ENCODE measurements around the gene NXT1. TPM values are rescaled to one million over a fixed set of nuclear protein-coding genes. Genes with fewer than 3 reads are reported as not detected.

NXT1 gene
- total and polyA plus RNA-seq, 2 donors (not counting 1 experiment from before 2014, with no cell fraction given) = 21.4 to 147 TPM

DNA sequence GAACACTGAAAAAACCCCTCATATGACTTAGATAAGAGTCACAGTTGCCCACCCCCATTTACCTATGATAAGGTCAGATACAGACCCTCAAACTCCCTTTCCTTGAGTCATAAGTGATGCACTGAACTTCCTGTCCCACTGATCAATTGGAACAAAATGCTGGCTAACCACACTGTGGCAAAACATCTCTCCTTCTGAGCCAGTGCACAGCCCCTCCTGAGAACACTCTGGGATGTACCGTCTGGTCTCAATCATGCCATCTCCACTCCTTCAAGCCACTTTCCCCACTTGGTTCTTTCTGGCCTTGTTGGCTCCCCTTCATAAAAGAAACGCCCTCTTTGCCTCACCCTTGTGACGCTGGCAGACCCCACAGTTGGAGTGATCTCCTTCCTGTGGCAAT, 42.6 kb upstream of the NXT1 start:
- H3K79me2 ChIP-seq (ENCODE audit: control insufficient read depth, insufficient read depth, low read length) = no peaks in the 10 kb centered on the region
- no peaks in the 10 kb centered on the region for H3K4me1 ChIP-seq (ENCODE audit: control insufficient read depth in 2 of 2, insufficient read depth in 2 of 2, low read length in 2 of 2)
- ChIA-PET CTCF (no interaction called here), POLR2A (no interaction called here)
- no peak overlapping the region for H3K4me2 ChIP-seq (replicated peaks; ENCODE audit: low read depth, low read length, poor library complexity, severe bottlenecking)
- H3K9ac ChIP-seq (ENCODE audit: low read length) = no peak overlapping the region
- no peak overlapping the region for H2AFZ ChIP-seq (ENCODE audit: insufficient read depth, low read depth, low read length, poor library complexity, severe bottlenecking)
- DNase-seq (no peak), ATAC-seq (ENCODE audit: low read depth) (no peak)
- TF ChIP-seq, protein P1, sequence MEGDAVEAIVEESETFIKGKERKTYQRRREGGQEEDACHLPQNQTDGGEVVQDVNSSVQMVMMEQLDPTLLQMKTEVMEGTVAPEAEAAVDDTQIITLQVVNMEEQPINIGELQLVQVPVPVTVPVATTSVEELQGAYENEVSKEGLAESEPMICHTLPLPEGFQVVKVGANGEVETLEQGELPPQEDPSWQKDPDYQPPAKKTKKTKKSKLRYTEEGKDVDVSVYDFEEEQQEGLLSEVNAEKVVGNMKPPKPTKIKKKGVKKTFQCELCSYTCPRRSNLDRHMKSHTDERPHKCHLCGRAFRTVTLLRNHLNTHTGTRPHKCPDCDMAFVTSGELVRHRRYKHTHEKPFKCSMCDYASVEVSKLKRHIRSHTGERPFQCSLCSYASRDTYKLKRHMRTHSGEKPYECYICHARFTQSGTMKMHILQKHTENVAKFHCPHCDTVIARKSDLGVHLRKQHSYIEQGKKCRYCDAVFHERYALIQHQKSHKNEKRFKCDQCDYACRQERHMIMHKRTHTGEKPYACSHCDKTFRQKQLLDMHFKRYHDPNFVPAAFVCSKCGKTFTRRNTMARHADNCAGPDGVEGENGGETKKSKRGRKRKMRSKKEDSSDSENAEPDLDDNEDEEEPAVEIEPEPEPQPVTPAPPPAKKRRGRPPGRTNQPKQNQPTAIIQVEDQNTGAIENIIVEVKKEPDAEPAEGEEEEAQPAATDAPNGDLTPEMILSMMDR (IDR thresholded peaks at IDR 0.05) = no peak
- TF ChIP-seq EZH2 (IDR thresholded peaks at IDR 0.05; ENCODE audit: borderline replicate concordance, insufficient read depth, low read depth, low read length, poor library complexity, severe bottlenecking) = no peak
- WGBS (ENCODE audit: insufficient coverage) = 91% methylated on average over 3 of the region's 3 CpGs
- no peaks in the 10 kb centered on the region for H3K9me3 ChIP-seq (ENCODE audit: control extremely low read depth in 1 of 3, control insufficient read depth in 2 of 3, insufficient read depth in 1 of 3, low read length in 2 of 3)
- intact Hi-C loops (cut with micrococcal nuclease) = no loop called here
- Mint-ChIP-seq H3K9me3 (ENCODE audit: insufficient read depth) (no peaks in the 10 kb centered on the region), H3K4me3 (no peak overlapping the region), H3K27ac (no peak overlapping the region), H3K27me3 (peaks cover 6% of the 10 kb centered on the region), H3K4me1 (no peaks in the 10 kb centered on the region)
- H3K4me3 ChIP-seq (ENCODE audit: control extremely low read depth in 1 of 5, extremely low read depth in 1 of 5, insufficient read depth in 1 of 5, low read depth in 2 of 5, low read length in 4 of 5) = no peak overlapping the region
- H3K36me3 ChIP-seq (replicated peaks in 1 of 2; ENCODE audit: control extremely low read depth in 1 of 2, control insufficient read depth in 1 of 2, extremely low read depth in 1 of 2, insufficient read depth in 2 of 2, low read length in 1 of 2) = no peaks in the 10 kb centered on the region
- no peaks in the 10 kb centered on the region for H3K27me3 ChIP-seq (replicated peaks in 1 of 4; ENCODE audit: control extremely low read depth in 1 of 4, control insufficient read depth in 3 of 4, insufficient read depth in 4 of 4, low read length in 3 of 4)
- H3K27ac ChIP-seq (ENCODE audit: low read length in 2 of 2) = no peak overlapping the region
- no peaks in the 10 kb centered on the region for H4K20me1 ChIP-seq (ENCODE audit: control insufficient read depth, insufficient read depth, low read length, poor library complexity, severe bottlenecking)

DNA sequence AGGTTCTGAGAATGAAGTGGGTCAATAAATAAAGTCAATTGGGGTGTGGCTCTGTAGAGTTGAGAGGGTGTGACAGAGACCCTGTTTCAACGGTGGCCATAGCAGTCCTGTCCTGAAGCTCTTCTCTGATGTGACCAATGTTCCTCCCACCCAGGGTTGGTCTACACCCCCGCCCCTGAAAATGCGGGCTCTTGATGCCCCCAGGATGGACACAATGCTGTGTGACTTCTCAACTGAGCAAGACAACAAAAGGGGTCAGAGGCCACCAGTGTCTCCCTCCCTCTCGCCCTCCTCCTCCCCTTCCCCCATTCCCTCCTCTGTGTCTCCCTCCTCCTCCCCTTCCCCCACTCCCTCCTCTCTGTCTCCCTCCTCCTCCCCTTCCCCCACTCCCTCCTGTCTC, 41.7 kb upstream of the NXT1 start:
- no peaks in the 10 kb centered on the region for H3K9me3 Mint-ChIP-seq (ENCODE audit: insufficient read depth)
- no peak overlapping the region for H2AFZ ChIP-seq (ENCODE audit: insufficient read depth, low read depth, low read length, poor library complexity, severe bottlenecking)
- no peak for DNase-seq
- no peak for TF ChIP-seq EZH2 (IDR thresholded peaks at IDR 0.05; ENCODE audit: borderline replicate concordance, insufficient read depth, low read depth, low read length, poor library complexity, severe bottlenecking)
- TF ChIP-seq, protein P1 (IDR thresholded peaks at IDR 0.05) = no peak
- H3K4me1 Mint-ChIP-seq = no peaks in the 10 kb centered on the region
- intact Hi-C loops (cut with micrococcal nuclease) = no loop called here
- H3K27ac Mint-ChIP-seq = no peak overlapping the region
- no peaks in the 10 kb centered on the region for H3K79me2 ChIP-seq (ENCODE audit: control insufficient read depth, insufficient read depth, low read length)
- POLR2A ChIA-PET = no interaction called here
- H3K27ac ChIP-seq (ENCODE audit: low read length in 2 of 2) = no peak overlapping the region
- H3K9me3 ChIP-seq (ENCODE audit: control extremely low read depth in 1 of 3, control insufficient read depth in 2 of 3, insufficient read depth in 1 of 3, low read length in 2 of 3) = no peaks in the 10 kb centered on the region
- H3K4me2 ChIP-seq (replicated peaks; ENCODE audit: low read depth, low read length, poor library complexity, severe bottlenecking) = no peak overlapping the region
- H3K9ac ChIP-seq (ENCODE audit: low read length) = no peak overlapping the region
- WGBS (ENCODE audit: insufficient coverage) = 83% methylated on average over 4 of the region's 4 CpGs
- H3K4me3 ChIP-seq (ENCODE audit: control extremely low read depth in 1 of 5, extremely low read depth in 1 of 5, insufficient read depth in 1 of 5, low read depth in 2 of 5, low read length in 4 of 5) = no peak overlapping the region
- H3K4me3 Mint-ChIP-seq = no peak overlapping the region
- CTCF ChIA-PET = no interaction called here
- H4K20me1 ChIP-seq (ENCODE audit: control insufficient read depth, insufficient read depth, low read length, poor library complexity, severe bottlenecking) = no peaks in the 10 kb centered on the region
- H3K4me1 ChIP-seq (ENCODE audit: control insufficient read depth in 2 of 2, insufficient read depth in 2 of 2, low read length in 2 of 2) = no peaks in the 10 kb centered on the region
- no peaks in the 10 kb centered on the region for H3K36me3 ChIP-seq (replicated peaks in 1 of 2; ENCODE audit: control extremely low read depth in 1 of 2, control insufficient read depth in 1 of 2, extremely low read depth in 1 of 2, insufficient read depth in 2 of 2, low read length in 1 of 2)
- peaks cover 6% of the 10 kb centered on the region for H3K27me3 Mint-ChIP-seq
- ATAC-seq (ENCODE audit: low read depth) = no peak
- H3K27me3 ChIP-seq (replicated peaks in 1 of 4; ENCODE audit: control extremely low read depth in 1 of 4, control insufficient read depth in 3 of 4, insufficient read depth in 4 of 4, low read length in 3 of 4) = no peaks in the 10 kb centered on the region

Measured in B cell (primary cell).